NCI-H345 (cell line): ENCODE measurements around the gene CLK4.
A peak's percentile ranks its signal among the peaks of the same experiment; 100 is the strongest.

Source experiments
- DNase-seq: peaks from one replicate; lab custom pipeline; 2025; lab: John Stamatoyannopoulos, UW

Gene CLK4

GRCh38 chr5:178626484-178627258 lies at the start of gene CLK4:
Gene CLK4 (minus strand): TSS chr5:178627050. CDS start chr5:178623416, 3,634 bp downstream.
- DNase-seq, result peak; percentile 96

- DNase-seq, result no peak
Observed at GRCh38 chr5:178675922-178676321, 49.1 kb upstream of the CLK4 start.

- DNase-seq, result no peak
Observed at GRCh38 chr5:178674334-178674733, 47.5 kb upstream of the CLK4 start.

GRCh38 chr5:178673801-178674295 lies 47.0 kb upstream of the CLK4 start:
- DNase-seq, result peak; percentile 59

- no peak for DNase-seq
Observed at GRCh38 chr5:178672630-178673029, 45.8 kb upstream of the CLK4 start.

GRCh38 chr5:178671602-178672144 lies 44.8 kb upstream of the CLK4 start:
- DNase-seq, result no peak

- DNase-seq, result no peak
Observed at GRCh38 chr5:178670351-178670885, 43.6 kb upstream of the CLK4 start.

GRCh38 chr5:178668579-178668978 lies 41.7 kb upstream of the CLK4 start:
- DNase-seq, result no peak

- DNase-seq, result no peak
Observed at GRCh38 chr5:178667688-178668087, 40.8 kb upstream of the CLK4 start.

GRCh38 chr5:178667101-178667500 lies 40.3 kb upstream of the CLK4 start:
- DNase-seq, result no peak

- no peak for DNase-seq
Observed at GRCh38 chr5:178664141-178664540, 37.3 kb upstream of the CLK4 start.

- DNase-seq, result no peak
Observed at GRCh38 chr5:178662541-178662860, 35.7 kb upstream of the CLK4 start.

GRCh38 chr5:178661836-178662540 lies 35.1 kb upstream of the CLK4 start:
- no peak for DNase-seq

- DNase-seq, result no peak
Observed at GRCh38 chr5:178651046-178651810, 24.4 kb upstream of the CLK4 start.

- no peak for DNase-seq
Observed at GRCh38 chr5:178650214-178650613, 23.4 kb upstream of the CLK4 start.

GRCh38 chr5:178649580-178649979 lies 22.7 kb upstream of the CLK4 start:
- DNase-seq, result no peak

GRCh38 chr5:178644826-178645545 lies 18.1 kb upstream of the CLK4 start:
- DNase-seq, result no peak

- peak; percentile 86 for DNase-seq
Observed at GRCh38 chr5:178642351-178642909, 15.6 kb upstream of the CLK4 start.

- DNase-seq, result no peak
Observed at GRCh38 chr5:178641711-178642110, 14.9 kb upstream of the CLK4 start.

- no peak for DNase-seq
Observed at GRCh38 chr5:178640331-178641045, 13.6 kb upstream of the CLK4 start.
